Measurements from ENCODE around the gene CAP2.

The CAP2 gene

GRCh38 chr6:17352302-17352701 is 41.1 kb upstream of the CAP2 start:
- no peaks in the 10 kb centered on the region for H3K9me3 ChIP-seq (ENCODE audit: low read length)
- no peaks in the 10 kb centered on the region for H3K36me3 ChIP-seq (ENCODE audit: insufficient read depth, low read length)
- no peak overlapping the region for H3K4me2 ChIP-seq (ENCODE audit: low read length)

GRCh38 chr6:17353440-17354175 is 39.8 kb upstream of the CAP2 start:
- no peaks in the 10 kb centered on the region for H3K9me3 ChIP-seq (ENCODE audit: low read length)
- H3K9ac ChIP-seq (ENCODE audit: low read length): no peak overlapping the region
- H3F3A ChIP-seq (ENCODE audit: insufficient read depth, low read length): no peaks in the 10 kb centered on the region
- H3K4me3 ChIP-seq (ENCODE audit: low read depth, low read length, poor library complexity, severe bottlenecking): no peak overlapping the region
- no peak overlapping the region for H3K27ac ChIP-seq (ENCODE audit: low read depth, low read length, poor library complexity, severe bottlenecking)
- H3K36me3 ChIP-seq (ENCODE audit: insufficient read depth, low read length): no peaks in the 10 kb centered on the region
- TF ChIP-seq CTCF (IDR thresholded peaks at IDR 0.05; ENCODE audit: low read length) (no peak), EZH2 (IDR thresholded peaks at IDR 0.05; ENCODE audit: borderline replicate concordance, low read length) (no peak)
- H3K9me2 ChIP-seq (ENCODE audit: low read depth, low read length): no peaks in the 10 kb centered on the region
- no peaks in the 10 kb centered on the region for H4K20me1 ChIP-seq (ENCODE audit: insufficient read depth, low read length)
- H2AFZ ChIP-seq (ENCODE audit: low read length): no peak overlapping the region
- no peaks in the 10 kb centered on the region for H3K4me1 ChIP-seq (ENCODE audit: insufficient read depth, low read length, severe bottlenecking)
- no peaks in the 10 kb centered on the region for H3K27me3 ChIP-seq (ENCODE audit: insufficient read depth, low read length)
- no peak overlapping the region for H3K4me2 ChIP-seq (ENCODE audit: low read length)
- no peaks in the 10 kb centered on the region for H3K79me2 ChIP-seq (ENCODE audit: insufficient read depth, low read length)

More at GRCh38 chr6:17352302-17352701, 41.1 kb upstream of the CAP2 start:
- Histone ChIP-seq H2AFZ (ENCODE audit: low read length) (no peak overlapping the region), H3K27me3 (ENCODE audit: insufficient read depth, low read length) (no peaks in the 10 kb centered on the region), H3K4me1 (ENCODE audit: insufficient read depth, low read length, severe bottlenecking) (no peaks in the 10 kb centered on the region), H3K4me3 (ENCODE audit: low read depth, low read length, poor library complexity, severe bottlenecking) (no peak overlapping the region), H3K9me2 (ENCODE audit: low read depth, low read length) (no peaks in the 10 kb centered on the region), H3K9ac (ENCODE audit: low read length) (no peak overlapping the region), H3K79me2 (ENCODE audit: insufficient read depth, low read length) (no peaks in the 10 kb centered on the region), H4K20me1 (ENCODE audit: insufficient read depth, low read length) (no peaks in the 10 kb centered on the region), H3K27ac (ENCODE audit: low read depth, low read length, poor library complexity, severe bottlenecking) (no peak overlapping the region), H3F3A (ENCODE audit: insufficient read depth, low read length) (no peaks in the 10 kb centered on the region)
- no peak for TF ChIP-seq EZH2 (IDR thresholded peaks at IDR 0.05; ENCODE audit: borderline replicate concordance, low read length)
- TF ChIP-seq CTCF (IDR thresholded peaks at IDR 0.05; ENCODE audit: low read length): no peak

GRCh38 chr6:17354700-17355403 is 38.5 kb upstream of the CAP2 start:
- no peaks in the 10 kb centered on the region for H3F3A ChIP-seq (ENCODE audit: insufficient read depth, low read length)
- H3K4me3 ChIP-seq (ENCODE audit: low read depth, low read length, poor library complexity, severe bottlenecking): no peak overlapping the region

More at GRCh38 chr6:17354700-17355403, 38.5 kb upstream of the CAP2 start:
- H3K27ac ChIP-seq (ENCODE audit: low read depth, low read length, poor library complexity, severe bottlenecking): no peak overlapping the region
- no peaks in the 10 kb centered on the region for H3K79me2 ChIP-seq (ENCODE audit: insufficient read depth, low read length)
- TF ChIP-seq EZH2 (IDR thresholded peaks at IDR 0.05; ENCODE audit: borderline replicate concordance, low read length): no peak
- TF ChIP-seq CTCF (IDR thresholded peaks at IDR 0.05; ENCODE audit: low read length): no peak
- no peak overlapping the region for H3K9ac ChIP-seq (ENCODE audit: low read length)
- no peaks in the 10 kb centered on the region for H4K20me1 ChIP-seq (ENCODE audit: insufficient read depth, low read length)
- H3K9me2 ChIP-seq (ENCODE audit: low read depth, low read length): no peaks in the 10 kb centered on the region
- no peaks in the 10 kb centered on the region for H3K36me3 ChIP-seq (ENCODE audit: insufficient read depth, low read length)
- no peak overlapping the region for H2AFZ ChIP-seq (ENCODE audit: low read length)
- H3K27me3 ChIP-seq (ENCODE audit: insufficient read depth, low read length): no peaks in the 10 kb centered on the region
- H3K9me3 ChIP-seq (ENCODE audit: low read length): no peaks in the 10 kb centered on the region
- no peak overlapping the region for H3K4me2 ChIP-seq (ENCODE audit: low read length)
- H3K4me1 ChIP-seq (ENCODE audit: insufficient read depth, low read length, severe bottlenecking): no peaks in the 10 kb centered on the region

All from OCI-LY1 (cell line).